ENCODE results near the gene PPEF1.

PPEF1 gene

GRCh38 chrX:18792828-18793227 is 85.4 kb downstream of the PPEF1 start:
- TF ChIP-seq FOXM1 (IDR thresholded peaks at IDR 0.05; ENCODE audit: borderline replicate concordance, low read depth) (no peak), TCF12 (IDR thresholded peaks at IDR 0.05; ENCODE audit: low read depth) (no peak), REST (IDR thresholded peaks at IDR 0.05; ENCODE audit: low read depth) (no peak), NFIC (IDR thresholded peaks at IDR 0.05) (no peak), EGR1 (IDR thresholded peaks at IDR 0.05) (no peak), CEBPB (IDR thresholded peaks at IDR 0.05) (no peak), ZBTB7A (IDR thresholded peaks at IDR 0.05; ENCODE audit: low read depth) (no peak), MAX (IDR thresholded peaks at IDR 0.05) (no peak), YY1 (IDR thresholded peaks at IDR 0.05; ENCODE audit: low read depth) (no peak), USF1 (IDR thresholded peaks at IDR 0.05) (no peak)

- TF ChIP-seq EP300 (IDR thresholded peaks at IDR 0.05; ENCODE audit: borderline replicate concordance), result no peak
- no peak for TF ChIP-seq USF1 (IDR thresholded peaks at IDR 0.05)
- no peak for TF ChIP-seq EGR1 (IDR thresholded peaks at IDR 0.05)
- no peak for TF ChIP-seq RAD21 (IDR thresholded peaks at IDR 0.05; ENCODE audit: low read depth)
- no peak for TF ChIP-seq CEBPB (IDR thresholded peaks at IDR 0.05)
- TF ChIP-seq FOXM1 (IDR thresholded peaks at IDR 0.05; ENCODE audit: borderline replicate concordance, low read depth), result no peak
- TF ChIP-seq TEAD4 (IDR thresholded peaks at IDR 0.05), result no peak
- no peak for TF ChIP-seq NFIC (IDR thresholded peaks at IDR 0.05)
Measured at GRCh38 chrX:18793601-18794089, 86.2 kb downstream of the PPEF1 start.

GRCh38 chrX:18797141-18797540 is 89.7 kb downstream of the PPEF1 start:
- TF ChIP-seq MAX (IDR thresholded peaks at IDR 0.05) (no peak), CEBPB (IDR thresholded peaks at IDR 0.05) (no peak), EP300 (IDR thresholded peaks at IDR 0.05; ENCODE audit: borderline replicate concordance) (no peak), REST (IDR thresholded peaks at IDR 0.05; ENCODE audit: low read depth) (no peak), RAD21 (IDR thresholded peaks at IDR 0.05; ENCODE audit: low read depth) (no peak), EGR1 (IDR thresholded peaks at IDR 0.05) (no peak), USF1 (IDR thresholded peaks at IDR 0.05) (no peak), NFIC (IDR thresholded peaks at IDR 0.05) (no peak), TAF1 (IDR thresholded peaks at IDR 0.05; ENCODE audit: low read depth) (no peak), ZBTB7A (IDR thresholded peaks at IDR 0.05; ENCODE audit: low read depth) (no peak), TCF12 (IDR thresholded peaks at IDR 0.05; ENCODE audit: low read depth) (no peak), CREB1 (IDR thresholded peaks at IDR 0.05; ENCODE audit: low read depth) (no peak), TEAD4 (IDR thresholded peaks at IDR 0.05) (no peak), FOXM1 (IDR thresholded peaks at IDR 0.05; ENCODE audit: borderline replicate concordance, low read depth) (no peak), YY1 (IDR thresholded peaks at IDR 0.05; ENCODE audit: low read depth) (no peak)

- no peak for TF ChIP-seq REST (IDR thresholded peaks at IDR 0.05; ENCODE audit: low read depth)
- TF ChIP-seq TEAD4 (IDR thresholded peaks at IDR 0.05), result no peak
- no peak for TF ChIP-seq RAD21 (IDR thresholded peaks at IDR 0.05; ENCODE audit: low read depth)
- no peak for TF ChIP-seq MAX (IDR thresholded peaks at IDR 0.05)
- TF ChIP-seq YY1 (IDR thresholded peaks at IDR 0.05; ENCODE audit: low read depth), result no peak
- no peak for TF ChIP-seq CREB1 (IDR thresholded peaks at IDR 0.05; ENCODE audit: low read depth)
- TF ChIP-seq CEBPB (IDR thresholded peaks at IDR 0.05), result no peak
- no peak for TF ChIP-seq TCF12 (IDR thresholded peaks at IDR 0.05; ENCODE audit: low read depth)
Measured at GRCh38 chrX:18799911-18800310, 92.5 kb downstream of the PPEF1 start.

All from Ishikawa (cell line).